Activated CD4-positive, alpha-beta T cell treated with anti-CD3 and anti-CD28 coated beads for 4 hours (primary cell): Measurements from ENCODE around the gene UBR3.
A peak's percentile ranks its signal among the peaks of the same experiment; 100 is the strongest.
"Not testable (repeated sequence)": the region's sequence is repeated elsewhere in the genome, so short reads cannot be mapped to it uniquely, and the experiment has no call there.

ENCODE experiments used
- DNase-seq, 2 donors: peaks; one replicate each; pipeline ENCODE4 v3.0.0-alpha.2; 2020

Gene UBR3

GRCh38 chr2:169822785-169823392, 4.4 kb upstream of the UBR3 start:
- DNase-seq: no peak

GRCh38 chr2:169823996-169824372, 3.3 kb upstream of the UBR3 start:
- no peak for DNase-seq

DNA sequence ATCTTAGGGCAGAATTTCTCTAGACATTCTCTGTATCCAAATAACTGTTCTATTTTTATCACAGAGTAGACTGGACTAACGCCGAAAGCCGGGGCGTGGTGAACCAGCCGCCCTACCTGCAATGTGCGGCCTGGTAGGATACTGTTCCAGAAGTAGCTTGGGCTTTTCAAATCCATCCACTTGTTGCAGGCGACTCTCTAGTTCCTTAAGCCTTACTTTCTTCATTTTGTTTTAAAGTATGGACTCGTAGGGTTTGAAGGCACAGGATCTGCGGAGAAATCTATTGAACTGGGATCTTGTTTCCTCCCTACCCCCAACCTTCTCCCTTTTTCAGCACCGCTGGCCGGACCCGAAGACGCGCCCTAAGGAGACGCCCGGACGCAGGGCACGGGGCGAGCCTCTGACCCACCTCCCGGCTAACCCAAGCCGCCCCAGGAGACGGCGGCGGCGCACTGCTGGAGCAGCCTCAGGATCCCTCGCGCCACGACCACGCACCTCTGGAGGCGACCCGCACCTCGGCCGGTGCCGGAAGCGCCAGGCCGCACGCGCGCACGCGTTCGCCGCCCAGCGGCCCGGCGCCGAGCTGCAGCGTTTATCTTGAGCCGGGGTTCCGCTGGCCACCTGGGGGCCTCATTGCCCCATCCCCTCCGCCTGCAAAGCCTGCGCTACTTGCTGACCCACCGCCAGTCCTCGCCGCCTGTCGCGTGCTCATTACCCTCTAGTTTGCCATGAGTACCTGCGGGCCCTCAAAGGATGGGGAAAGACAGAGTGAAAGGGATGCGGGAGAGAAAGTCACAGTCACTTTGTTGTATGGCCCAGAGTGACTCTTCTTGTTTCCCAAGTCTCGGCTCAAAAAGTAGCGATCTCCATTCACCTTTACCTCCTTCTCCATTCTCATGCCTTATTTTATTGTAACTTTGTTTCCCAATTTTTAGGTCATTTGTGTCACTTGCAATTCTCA, 2.6 kb upstream of the UBR3 start, which contains the start of gene METTL5:
Gene METTL5, minus strand, starts transcription at position 533 of the 961 bp plus-strand sequence. Its CDS starts 308 bp downstream, at position 225.
- DNase-seq: peak; percentile 70 to 74

DNA sequence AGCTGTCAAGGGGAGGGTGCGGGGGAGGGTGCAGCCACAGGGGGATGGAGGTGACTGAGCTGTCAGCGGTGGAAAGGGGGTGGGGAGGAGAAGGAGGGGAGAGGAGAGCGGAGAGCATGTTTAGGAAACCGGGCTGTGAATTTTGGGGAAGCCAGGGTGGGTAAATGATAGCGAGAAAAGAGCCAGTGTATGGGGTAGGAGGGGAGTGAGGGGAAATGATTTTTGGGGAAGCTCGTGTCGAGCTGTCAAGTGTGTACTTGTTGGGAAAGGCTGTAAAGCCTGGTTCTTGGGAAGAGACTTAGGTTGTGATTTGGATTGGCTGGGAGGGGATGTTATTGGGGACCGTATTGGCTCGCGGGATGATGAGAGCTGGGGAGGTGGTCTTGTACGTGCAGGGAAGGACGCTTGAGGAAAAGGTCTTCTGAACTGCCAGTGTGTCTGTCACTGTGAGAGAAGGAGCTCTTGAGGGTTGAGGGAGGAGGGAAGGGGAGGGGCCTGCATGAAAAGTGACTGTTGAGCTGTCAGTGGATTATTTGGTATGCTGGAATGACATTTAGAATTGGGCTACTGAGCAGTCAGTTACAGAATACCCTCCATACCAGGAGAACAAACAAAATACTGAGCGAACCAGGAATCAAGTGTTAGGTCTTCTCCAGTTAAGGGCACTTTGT, 1.0 kb downstream of the UBR3 start:
- peak; percentile 50 to 52 for DNase-seq

- no peak for DNase-seq
Observed at GRCh38 chr2:169834401-169834800, 7.1 kb downstream of the UBR3 start.

GRCh38 chr2:169838743-169839489, 11.7 kb downstream of the UBR3 start:
- DNase-seq: no peak

- DNase-seq: no peak
Observed at GRCh38 chr2:169839954-169840746, 12.9 kb downstream of the UBR3 start.

GRCh38 chr2:169840747-169841142, 13.5 kb downstream of the UBR3 start:
- DNase-seq: no peak

DNA sequence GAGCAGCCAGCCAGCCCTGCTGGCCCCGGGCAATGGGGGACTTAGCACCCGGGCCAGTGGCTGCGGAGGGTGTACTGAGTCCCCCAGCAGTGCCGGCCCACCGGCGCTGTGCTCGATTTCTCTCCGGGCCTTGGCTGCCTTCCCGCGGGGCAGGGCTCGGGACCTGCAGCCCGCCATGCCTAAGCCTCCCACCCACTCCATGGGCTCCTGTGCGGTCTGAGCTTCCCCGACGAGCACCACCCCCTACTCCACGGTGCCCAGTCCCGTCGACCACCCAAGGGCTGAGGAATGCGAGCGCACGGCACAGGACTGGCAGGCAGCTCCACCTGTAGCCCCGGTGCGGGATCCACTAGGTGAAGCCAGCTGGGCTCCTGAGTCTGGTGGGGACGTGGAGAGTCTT, 14.4 kb downstream of the UBR3 start:
- not testable (repeated sequence) for DNase-seq

- no peak for DNase-seq
Observed at GRCh38 chr2:169845016-169845415, 17.8 kb downstream of the UBR3 start.

DNA sequence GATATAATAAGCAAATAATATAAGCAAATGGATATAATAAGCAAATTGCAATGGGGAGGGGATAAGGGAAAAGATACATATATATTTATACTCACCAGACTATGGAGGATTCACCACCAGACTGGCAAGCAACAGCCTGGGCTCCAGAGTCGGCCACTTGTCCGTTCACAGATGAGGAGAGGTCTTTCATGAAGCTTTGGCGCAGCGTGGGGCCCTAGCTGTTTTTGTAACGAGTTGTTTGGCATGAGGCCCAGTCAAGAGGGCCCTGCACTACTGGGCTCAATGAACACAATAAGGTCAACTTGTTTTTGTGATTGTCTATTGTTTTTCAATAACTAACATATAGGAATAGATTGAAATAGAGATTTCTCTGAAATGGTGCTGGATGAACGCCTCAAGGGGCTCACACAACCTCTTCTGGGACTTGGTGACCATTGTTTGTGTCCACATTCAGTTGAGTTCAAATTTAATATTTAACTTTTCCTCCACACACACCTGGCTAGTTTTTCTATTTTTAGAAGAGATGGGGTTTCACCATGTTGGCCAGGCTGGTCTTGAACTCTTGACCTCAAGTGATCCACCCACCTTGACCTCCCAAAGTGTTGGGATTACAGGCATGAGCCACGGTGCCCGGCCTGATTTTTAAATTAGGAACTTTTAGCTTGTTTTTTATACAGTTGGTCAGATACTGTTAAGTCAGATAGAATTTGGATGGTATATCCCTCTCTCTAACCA, 21.9 kb downstream of the UBR3 start:
- DNase-seq: not testable (repeated sequence)

GRCh38 chr2:169849710-169850109, 22.5 kb downstream of the UBR3 start:
- no peak for DNase-seq

- DNase-seq: no peak
Observed at GRCh38 chr2:169853041-169853668, 25.9 kb downstream of the UBR3 start.

- not testable (repeated sequence) for DNase-seq
Observed at GRCh38 chr2:169855281-169856258, 28.3 kb downstream of the UBR3 start.

DNA sequence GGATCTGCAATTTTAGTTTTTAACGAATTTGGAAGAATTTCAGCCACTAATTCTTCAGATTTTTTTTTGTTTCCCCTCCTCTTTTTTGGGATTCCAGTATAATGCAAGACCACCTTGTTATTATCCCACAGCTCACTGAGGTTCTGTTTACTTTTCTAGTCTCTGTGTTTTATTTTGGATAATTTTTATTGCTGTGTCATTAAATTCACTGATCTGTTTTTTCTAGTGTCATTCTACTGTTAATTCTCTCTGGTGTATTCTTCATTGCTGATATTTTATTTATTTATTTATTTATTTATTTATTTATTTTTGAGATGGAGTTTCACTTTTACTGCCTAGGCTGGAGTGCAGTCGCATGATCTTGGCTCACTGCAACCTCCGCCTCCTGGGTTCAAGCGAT, 32.2 kb downstream of the UBR3 start:
- DNase-seq: no peak

GRCh38 chr2:169860149-169860548, 32.9 kb downstream of the UBR3 start:
- no peak for DNase-seq

DNA sequence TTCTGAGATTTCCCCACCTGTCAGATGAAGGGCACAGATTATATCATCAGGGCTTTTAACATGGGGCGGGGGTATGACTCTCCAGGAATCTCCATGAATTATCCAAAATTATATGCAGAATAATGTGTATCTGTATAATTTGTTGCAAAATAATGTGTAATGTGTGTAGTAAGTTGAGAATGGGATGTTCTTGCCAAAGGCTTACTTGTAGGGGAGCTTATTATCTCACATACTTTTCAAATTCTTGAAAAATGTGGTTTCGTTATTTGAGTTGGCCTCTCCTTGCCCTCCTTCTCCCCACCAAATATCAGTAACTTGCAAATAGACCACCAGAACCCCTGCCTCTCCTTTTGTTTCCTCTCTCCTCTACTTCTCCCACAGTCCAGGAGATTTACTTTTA, 35.6 kb downstream of the UBR3 start:
- no peak for DNase-seq

DNA sequence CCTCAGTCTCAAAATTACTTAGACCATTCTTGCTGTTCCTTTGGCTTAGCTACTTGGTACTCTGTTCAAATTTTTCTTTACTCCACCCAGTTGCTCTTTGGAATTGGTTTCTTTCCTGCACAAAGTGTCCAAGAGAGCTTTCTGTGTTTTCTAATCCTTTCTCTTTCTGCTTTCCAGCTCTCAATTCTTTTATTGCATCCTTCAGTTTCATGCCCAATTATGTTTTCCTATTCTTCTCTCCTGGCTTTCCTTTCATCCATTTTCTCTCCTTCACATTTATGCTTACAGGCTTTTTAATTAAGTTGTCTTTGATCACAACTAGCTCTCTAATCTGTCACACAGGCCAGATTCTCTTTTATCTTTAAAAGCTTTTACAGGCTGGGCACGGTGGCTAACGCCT, 38.2 kb downstream of the UBR3 start:
- no peak for DNase-seq

GRCh38 chr2:169866230-169866629, 39.0 kb downstream of the UBR3 start:
- DNase-seq: not testable (repeated sequence)
